Urinary bladder (tissue), 4 donors: ENCODE data around the gene BCL2. TPM values are rescaled to one million over a fixed set of nuclear protein-coding genes. Genes with fewer than 3 reads are reported as not detected.

ENCODE experiments used
- DNase-seq: peaks from one replicate; pipeline ENCODE4 v3.0.0-alpha.2; 2015; ENCODE audit errors: extremely low spot score
- H3K27ac ChIP-seq: one replicate; pipeline ENCODE4 v1.5.1; 2013; ENCODE audit warnings: low read depth, mild to moderate bottlenecking, moderate library complexity
- H3K36me3 ChIP-seq: one replicate; pipeline ENCODE4 v1.6.1; 2013; ENCODE audit warnings: mild to moderate bottlenecking, moderate library complexity; ENCODE audit not compliant: insufficient read depth
- H3K4me1 ChIP-seq: one replicate; pipeline ENCODE4 v1.6.1; 2013; ENCODE audit warnings: mild to moderate bottlenecking, moderate library complexity; ENCODE audit not compliant: insufficient read depth
- H3K4me3 ChIP-seq: one replicate; pipeline ENCODE4 v1.5.1; 2013; ENCODE audit warnings: low read depth, low read length
- WGBS: extraction: QIAGEN DNeasy Blood & Tissue Kit; methylation state at CpG from one replicate; pipeline ENCODE4 v1.1.7; 2013; 5-methylcytosine and 5-hydroxymethylcytosine counted together
- polyA plus RNA-seq: library from polyadenylated mRNA; stranded (reverse); fragments of 200-250 nt; gene quantifications from one replicate; pipeline ENCODE4 v1.2.3, GENCODE V29; 2013
- total RNA-seq: library from RNA; depleted of rRNA; stranded (reverse); fragments of >200 nt; gene quantifications from one replicate; pipeline ENCODE4 v1.2.3, GENCODE V29; 2014
- donor health status: healthy with polysubstance abuse.
- donor health status: healthy.

The BCL2 gene
- total and polyA plus RNA-seq, 2 donors = 6.3 to 53.9 TPM

GRCh38 chr18:63344918-63345317 lies 25.3 kb upstream of the BCL2 start:
- Histone ChIP-seq H3K27ac (no peak overlapping the region), H3K4me1 (no peaks in the 10 kb centered on the region), H3K4me3 (no peak overlapping the region), H3K36me3 (peaks cover 3% of the 10 kb centered on the region)
- WGBS = 88% methylated on average over 2 of the region's 2 CpGs
- DNase-seq = no peak

- no peak overlapping the region for H3K27ac ChIP-seq
- no peaks in the 10 kb centered on the region for H3K4me1 ChIP-seq
- WGBS = 88% methylated on average over 5 of the region's 5 CpGs
These were observed 24.7 kb upstream of the BCL2 start for GRCh38 chr18:63344263-63344662.

GRCh38 chr18:63342206-63342605 lies 22.6 kb upstream of the BCL2 start:
- H3K36me3 ChIP-seq = peaks cover 7% of the 10 kb centered on the region
- no peak for DNase-seq
- no peaks in the 10 kb centered on the region for H3K4me1 ChIP-seq
- H3K27ac ChIP-seq = no peak overlapping the region
- no peak overlapping the region for H3K4me3 ChIP-seq
- 43% methylated on average over 5 of the region's 5 CpGs for WGBS

More at GRCh38 chr18:63344263-63344662, 24.7 kb upstream of the BCL2 start:
- Histone ChIP-seq H3K36me3 (peaks cover 3% of the 10 kb centered on the region), H3K4me3 (no peak overlapping the region)
- DNase-seq = no peak

GRCh38 chr18:63339920-63340484 lies 20.4 kb upstream of the BCL2 start:
- Histone ChIP-seq H3K4me3 (no peak overlapping the region), H3K27ac (no peak overlapping the region), H3K36me3 (peaks cover 7% of the 10 kb centered on the region), H3K4me1 (no peaks in the 10 kb centered on the region)
- whole genome bisulfite sequencing = 29% methylated on average over 4 of the region's 4 CpGs
- DNase-seq = no peak

GRCh38 chr18:63336366-63337099 lies 17.0 kb upstream of the BCL2 start:
- no peak overlapping the region for H3K27ac ChIP-seq

GRCh38 chr18:63331105-63331504 lies 11.5 kb upstream of the BCL2 start:
- WGBS = 83% methylated on average over 4 of the region's 4 CpGs
- no peak overlapping the region for H3K27ac ChIP-seq
- H3K36me3 ChIP-seq = peaks cover 3% of the 10 kb centered on the region
- no peak overlapping the region for H3K4me3 ChIP-seq
- no peaks in the 10 kb centered on the region for H3K4me1 ChIP-seq
- DNase-seq = no peak

More at GRCh38 chr18:63336366-63337099, 17.0 kb upstream of the BCL2 start:
- Histone ChIP-seq H3K4me1 (no peaks in the 10 kb centered on the region), H3K4me3 (no peak overlapping the region), H3K36me3 (peaks cover 7% of the 10 kb centered on the region)
- WGBS = 42% methylated on average over 8 of the region's 8 CpGs
- DNase-seq = no peak

- WGBS = 66% methylated on average over 7 of the region's 7 CpGs
- H3K36me3 ChIP-seq = peaks cover 2% of the 10 kb centered on the region
- no peak overlapping the region for H3K27ac ChIP-seq
- no peak overlapping the region for H3K4me3 ChIP-seq
- no peak for DNase-seq
- no peaks in the 10 kb centered on the region for H3K4me1 ChIP-seq
These were observed 10.0 kb upstream of the BCL2 start for GRCh38 chr18:63329431-63330145.

- H3K27ac ChIP-seq = no peak overlapping the region
- no peak for DNase-seq
- no peaks in the 10 kb centered on the region for H3K4me1 ChIP-seq
- no peaks in the 10 kb centered on the region for H3K36me3 ChIP-seq
- H3K4me3 ChIP-seq = no peak overlapping the region
- WGBS = 86% methylated on average over 5 of the region's 5 CpGs
These were observed 6.4 kb upstream of the BCL2 start for GRCh38 chr18:63326011-63326410.

GRCh38 chr18:63325086-63325686 lies 5.6 kb upstream of the BCL2 start:
- no peak for DNase-seq
- no peak overlapping the region for H3K4me3 ChIP-seq
- H3K27ac ChIP-seq = no peak overlapping the region
- H3K4me1 ChIP-seq = no peaks in the 10 kb centered on the region
- no peaks in the 10 kb centered on the region for H3K36me3 ChIP-seq
- 93% methylated on average over 11 of the region's 11 CpGs for WGBS

- 28% methylated on average over 8 of the region's 8 CpGs for WGBS
- H3K4me1 ChIP-seq = no peaks in the 10 kb centered on the region
- H3K36me3 ChIP-seq = no peaks in the 10 kb centered on the region
- DNase-seq = peak; percentile 69
- H3K27ac ChIP-seq = no peak overlapping the region
- no peak overlapping the region for H3K4me3 ChIP-seq
These were observed 3.5 kb upstream of the BCL2 start for GRCh38 chr18:63322908-63323634.

- WGBS = 80% methylated on average over 4 of the region's 4 CpGs
- Histone ChIP-seq H3K4me1 (no peaks in the 10 kb centered on the region), H3K27ac (no peak overlapping the region)
These were observed 2.6 kb upstream of the BCL2 start for GRCh38 chr18:63322206-63322605.

GRCh38 chr18:63321291-63321690 lies 1.7 kb upstream of the BCL2 start:
- peaks cover 1% of the 10 kb centered on the region for H3K4me1 ChIP-seq
- no peak for DNase-seq
- H3K4me3 ChIP-seq = no peak overlapping the region
- 84% methylated on average over 9 of the region's 9 CpGs for WGBS
- no peaks in the 10 kb centered on the region for H3K36me3 ChIP-seq
- H3K27ac ChIP-seq = no peak overlapping the region

More at GRCh38 chr18:63322206-63322605, 2.6 kb upstream of the BCL2 start:
- Histone ChIP-seq H3K36me3 (no peaks in the 10 kb centered on the region), H3K4me3 (no peak overlapping the region)
- DNase-seq = no peak

- DNase-seq = no peak
- H3K27ac ChIP-seq = peak overlapping the region; percentile 82
- 46% methylated on average over 16 of the region's 16 CpGs for WGBS
- no peaks in the 10 kb centered on the region for H3K36me3 ChIP-seq
- H3K4me3 ChIP-seq = peak overlapping the region; percentile 90
- peaks cover 1% of the 10 kb centered on the region for H3K4me1 ChIP-seq
These were observed 1.4 kb upstream of the BCL2 start for GRCh38 chr18:63320975-63321265.
